Osteoblast (primary cell): Measurements from ENCODE around the gene CALHM4. TPM values are rescaled to one million over a fixed set of nuclear protein-coding genes. Genes with fewer than 3 reads are reported as not detected.

Experiments
- DNase-seq: peaks from one replicate; pipeline ENCODE4 v3.0.0; 2011; ENCODE audit warnings: low spot score, mixed read lengths; ENCODE audit not compliant: insufficient read length; ENCODE audit errors: missing footprints
- H2AFZ ChIP-seq: 2 replicates; pipeline ENCODE4 v1.6.0; 2011; ENCODE audit warnings: mild to moderate bottlenecking, low read length
- H3K27ac ChIP-seq: 2 replicates; pipeline ENCODE4 v1.5.1; 2011; ENCODE audit warnings: mild to moderate bottlenecking, low read depth, low read length, moderate library complexity
- H3K27me3 ChIP-seq: 2 replicates; pipeline ENCODE4 v1.6.0; 2012; ENCODE audit warnings: mild to moderate bottlenecking, control low read depth, inconsistent platforms, low read length, moderate library complexity; ENCODE audit not compliant: insufficient read depth
- H3K36me3 ChIP-seq: 2 replicates; pipeline ENCODE4 v1.5.1; 2011; ENCODE audit warnings: mild to moderate bottlenecking, low read length, control low read depth, moderate library complexity; ENCODE audit not compliant: insufficient read depth
- H3K4me1 ChIP-seq: 2 replicates; pipeline ENCODE4 v1.5.1; 2011; ENCODE audit warnings: mild to moderate bottlenecking, low read length, control low read depth, moderate library complexity; ENCODE audit not compliant: insufficient read depth
- H3K4me2 ChIP-seq: 2 replicates; pipeline ENCODE4 v1.6.0; 2011; ENCODE audit warnings: mild to moderate bottlenecking, low read length; ENCODE audit not compliant: insufficient read depth
- H3K4me3 ChIP-seq: fragments of 200-600 bp; sonication (generic); 3 replicates; pipeline ENCODE4 v1.5.1; 2012; ENCODE audit warnings: mild to moderate bottlenecking, low read length, inconsistent platforms; ENCODE audit not compliant: insufficient read depth
- H3K79me2 ChIP-seq: 2 replicates; pipeline ENCODE4 v1.6.0; 2012; ENCODE audit warnings: mild to moderate bottlenecking, low read length, control low read depth, inconsistent platforms; ENCODE audit not compliant: insufficient read depth
- H3K9me3 ChIP-seq: 2 replicates; pipeline ENCODE4 v1.5.1; 2011; ENCODE audit warnings: low read depth, low read length, control low read depth
- H4K20me1 ChIP-seq: 2 replicates; pipeline ENCODE4 v1.6.0; 2012; ENCODE audit warnings: mild to moderate bottlenecking, low read length, control low read depth; ENCODE audit not compliant: insufficient read depth
- CTCF ChIP-seq: IDR thresholded peaks from 2 replicates; pipeline ENCODE4 v1.5.1; 2011; ENCODE audit warnings: mild to moderate bottlenecking, low read depth, low read length, moderate library complexity; ENCODE audit errors: extremely low read depth
- total RNA-seq: library from RNA; depleted of rRNA; stranded (reverse); fragments of >200 nt; gene quantifications from 2 replicates; pipeline ENCODE4 v1.2.3, GENCODE V29; 2012

Gene CALHM4
- not detected in 2 replicates for total RNA-seq

- Histone ChIP-seq H2AFZ (peak within 1 kb of the TSS; percentile 8), H3K27me3 (no peaks in the 10 kb centered on the region), H3K36me3 (no peaks in the 10 kb centered on the region), H3K4me2 (no peak within 1 kb of the TSS), H4K20me1 (no peaks in the 10 kb centered on the region), H3K79me2 (no peaks in the 10 kb centered on the region), H3K4me3 (no peak within 1 kb of the TSS), H3K9me3 (no peaks in the 10 kb centered on the region), H3K27ac (no peak within 1 kb of the TSS), H3K4me1 (peaks cover 30% of the 10 kb centered on the region)
- no peak for TF ChIP-seq CTCF
- DNase-seq: no peak
These were observed at the start of gene CALHM4 for GRCh38 chr6:116553451-116553850. Gene CALHM4 (plus strand): TSS chr6:116553751. CDS start chr6:116553794, 43 bp downstream.

- Histone ChIP-seq H3K4me1 (peaks cover 8% of the 10 kb centered on the region), H3K27ac (no peak overlapping the region), H3K9me3 (no peaks in the 10 kb centered on the region), H4K20me1 (no peaks in the 10 kb centered on the region), H3K79me2 (no peaks in the 10 kb centered on the region), H3K4me3 (no peak overlapping the region), H3K36me3 (no peaks in the 10 kb centered on the region), H3K4me2 (peak overlapping the region; percentile 13), H2AFZ (peak overlapping the region; percentile 63), H3K27me3 (no peaks in the 10 kb centered on the region)
- no peak for TF ChIP-seq CTCF
- no peak for DNase-seq
These were observed 46.2 kb upstream of the CALHM4 start for GRCh38 chr6:116507324-116507723.

GRCh38 chr6:116508527-116508926 lies 45.0 kb upstream of the CALHM4 start:
- Histone ChIP-seq H3K27me3 (no peaks in the 10 kb centered on the region), H3K36me3 (no peaks in the 10 kb centered on the region), H3K27ac (no peak overlapping the region), H4K20me1 (no peaks in the 10 kb centered on the region), H3K79me2 (peaks cover 11% of the 10 kb centered on the region), H2AFZ (no peak overlapping the region), H3K4me3 (no peak overlapping the region), H3K4me2 (no peak overlapping the region), H3K4me1 (peaks cover 16% of the 10 kb centered on the region), H3K9me3 (no peaks in the 10 kb centered on the region)
- TF ChIP-seq CTCF: no peak
- no peak for DNase-seq

GRCh38 chr6:116511424-116512110 lies 42.0 kb upstream of the CALHM4 start, which contains the start of gene CALHM5:
Gene CALHM5 (plus strand): TSS chr6:116511639. CDS start chr6:116511697, 58 bp downstream.
- Histone ChIP-seq H3K9me3 (no peaks in the 10 kb centered on the region), H3K36me3 (peaks cover 7% of the 10 kb centered on the region), H3K4me3 (peak within 1 kb of the TSS; percentile 79), H3K4me1 (peaks cover 18% of the 10 kb centered on the region), H3K4me2 (peak within 1 kb of the TSS; percentile 94), H3K27ac (peak within 1 kb of the TSS; percentile 96), H3K79me2 (peaks cover 35% of the 10 kb centered on the region), H2AFZ (peak within 1 kb of the TSS; percentile 91), H4K20me1 (no peaks in the 10 kb centered on the region), H3K27me3 (no peaks in the 10 kb centered on the region)
- TF ChIP-seq CTCF: peak; percentile 86
- DNase-seq: peak; percentile 41
